GM23338 (cell line): Measurements from ENCODE around the gene MEOX1. TPM values are rescaled to one million over a fixed set of nuclear protein-coding genes. Genes with fewer than 3 reads are reported as not detected.

Experiments
- ATAC-seq: fragments of 200-7000 bp; cut with Tn5 transposase; 3 replicates; pipeline ENCODE4 v1.9.1; 2020
- DNase-seq: peaks from one replicate; pipeline ENCODE4 v3.0.0-alpha.2; 2015; ENCODE audit warnings: low spot score
- H2AFZ ChIP-seq: fragments of 200-600 bp; sonication (generic); 2 replicates; pipeline ENCODE4 v1.8.0; 2016; ENCODE audit warnings: antibody characterized with exemption, mild to moderate bottlenecking, moderate library complexity
- H3F3A ChIP-seq: fragments of 200-600 bp; sonication (generic); replicated peaks from 2 replicates; pipeline ENCODE4 v1.8.0; 2017; ENCODE audit warnings: antibody characterized with exemption, mixed run types, low read depth
- H3K27ac ChIP-seq: fragments of 200-600 bp; sonication (generic); 2 replicates; pipeline ENCODE4 v1.6.1; 2016; ENCODE audit warnings: low read depth
- H3K27me3 ChIP-seq: fragments of 200-600 bp; sonication (generic); 2 replicates; pipeline ENCODE4 v1.8.0; 2016; ENCODE audit warnings: mild to moderate bottlenecking, mixed run types, moderate library complexity; ENCODE audit not compliant: insufficient read depth
- H3K36me3 ChIP-seq: fragments of 200-600 bp; sonication (generic); 2 replicates; pipeline ENCODE4 v1.8.0; 2016; ENCODE audit warnings: mild to moderate bottlenecking; ENCODE audit not compliant: insufficient read depth
- H3K4me1 ChIP-seq: fragments of 200-600 bp; sonication (generic); 2 replicates; pipeline ENCODE4 v1.8.0; 2016; ENCODE audit warnings: mild to moderate bottlenecking, moderate library complexity; ENCODE audit not compliant: insufficient read depth
- H3K4me2 ChIP-seq: fragments of 200-600 bp; sonication (generic); 2 replicates; pipeline ENCODE4 v1.7.1; 2017; ENCODE audit warnings: mixed run types
- H3K4me3 ChIP-seq: fragments of 200-600 bp; sonication (generic); 2 replicates; pipeline ENCODE4 v1.6.1; 2016; ENCODE audit warnings: mixed run types
- H3K79me2 ChIP-seq: fragments of 200-600 bp; sonication (generic); replicated peaks from 2 replicates; pipeline ENCODE4 v1.8.0; 2017; ENCODE audit warnings: mild to moderate bottlenecking; ENCODE audit not compliant: insufficient read depth
- H3K9me2 ChIP-seq: fragments of 200-600 bp; sonication (generic); 2 replicates; pipeline ENCODE4 v1.8.0; 2017; ENCODE audit not compliant: insufficient read depth
- H4K20me1 ChIP-seq: fragments of 200-600 bp; sonication (generic); replicated peaks from 2 replicates; pipeline ENCODE4 v1.8.0; 2017; ENCODE audit warnings: mild to moderate bottlenecking; ENCODE audit not compliant: insufficient read depth
- H3K27ac Mint-ChIP-seq: 2 replicates; pipeline ENCODE4 v1.8.0; 2020; ENCODE audit warnings: inconsistent platforms, mild to moderate bottlenecking, moderate library complexity, mixed read lengths
- H3K27me3 Mint-ChIP-seq: 3 replicates; pipeline ENCODE4 v1.8.0; 2022; ENCODE audit warnings: low read depth, mild to moderate bottlenecking, moderate library complexity, mixed read lengths, inconsistent platforms; ENCODE audit not compliant: insufficient read depth, poor library complexity
- H3K36me3 Mint-ChIP-seq: 3 replicates; pipeline ENCODE4 v1.8.0; 2021; ENCODE audit warnings: low read depth, mild to moderate bottlenecking, inconsistent platforms, moderate library complexity, mixed read lengths
- H3K4me1 Mint-ChIP-seq: 3 replicates; pipeline ENCODE4 v1.8.0; 2020; ENCODE audit warnings: mild to moderate bottlenecking, inconsistent platforms, mixed read lengths
- H3K4me3 Mint-ChIP-seq: 3 replicates; pipeline ENCODE4 v1.8.0; 2021; ENCODE audit warnings: moderate library complexity, mild to moderate bottlenecking, inconsistent platforms, mixed read lengths
- H3K9me3 Mint-ChIP-seq: 3 replicates; pipeline ENCODE4 v1.8.0; 2020; ENCODE audit warnings: moderate library complexity, mild to moderate bottlenecking, inconsistent platforms, mixed read lengths
- CTCF ChIP-seq, 2 experiments: fragments of 200-600 bp in 1 of 2; sonication (generic) in 1 of 2; conservative IDR thresholded peaks; 2 replicates each; pipeline versions ENCODE4 v1.5.1 to v1.6.1; 2016 to 2017; ENCODE audit warnings: antibody characterized with exemption in 2 of 2, low read depth in 2 of 2, mild to moderate bottlenecking in 2 of 2, moderate library complexity in 1 of 2
- ETS1 ChIP-seq: IDR thresholded peaks from 2 replicates; pipeline ENCODE4 v1.6.1; 2016; ENCODE audit warnings: antibody characterized with exemption
- EZH2 ChIP-seq: fragments of 200-600 bp; sonication (generic); IDR thresholded peaks from one replicate; pipeline ENCODE4 v1.8.0; 2017; ENCODE audit warnings: antibody characterized with exemption, mild to moderate bottlenecking, low read depth; ENCODE audit not compliant: unreplicated experiment
- EZH2phosphoT487 ChIP-seq: fragments of 200-600 bp; sonication (generic); IDR thresholded peaks from one replicate; pipeline ENCODE4 v1.8.1; 2018; ENCODE audit warnings: antibody characterized with exemption; ENCODE audit not compliant: unreplicated experiment
- JUNB ChIP-seq: IDR thresholded peaks from one replicate; pipeline ENCODE4 v1.6.1; 2016; ENCODE audit warnings: antibody characterized with exemption; ENCODE audit not compliant: unreplicated experiment
- NANOG ChIP-seq: IDR thresholded peaks from 2 replicates; pipeline ENCODE4 v1.6.1; 2016; ENCODE audit warnings: antibody characterized with exemption, borderline replicate concordance
- POLR2AphosphoS5 ChIP-seq: IDR thresholded peaks from 2 replicates; pipeline ENCODE4 v1.6.1; 2016; ENCODE audit warnings: antibody characterized with exemption, low read depth
- ZNF114 ChIP-seq: fragments of 250-450 bp; sonication (Bioruptor Pico); IDR thresholded peaks from 2 replicates; pipeline ENCODE4 v1.5.0; 2020; ENCODE audit warnings: mild to moderate bottlenecking, moderate library complexity
- polyA plus RNA-seq: library from polyadenylated mRNA; unstranded; fragments of >200 nt; fragmentation: Nextera tagmentation; extraction: Ambion mirVana; gene quantifications from 2 replicates; pipeline ENCODE4 v1.2.1, GENCODE V29; 2016
- total RNA-seq: library from RNA; depleted of rRNA; stranded (reverse); fragments of >200 nt; shearing (Covaris generic); gene quantifications from 2 replicates; pipeline ENCODE4 v1.2.3, GENCODE V29; 2014
- TF ChIP-seq, protein P1 (sequence below): IDR thresholded peaks from one replicate; pipeline ENCODE4 v1.6.1; 2018; ENCODE audit warnings: antibody characterized with exemption; ENCODE audit not compliant: unreplicated experiment

The MEOX1 gene
- total and polyA plus RNA-seq, 2 experiments from 2014 or later: not detected

DNA sequence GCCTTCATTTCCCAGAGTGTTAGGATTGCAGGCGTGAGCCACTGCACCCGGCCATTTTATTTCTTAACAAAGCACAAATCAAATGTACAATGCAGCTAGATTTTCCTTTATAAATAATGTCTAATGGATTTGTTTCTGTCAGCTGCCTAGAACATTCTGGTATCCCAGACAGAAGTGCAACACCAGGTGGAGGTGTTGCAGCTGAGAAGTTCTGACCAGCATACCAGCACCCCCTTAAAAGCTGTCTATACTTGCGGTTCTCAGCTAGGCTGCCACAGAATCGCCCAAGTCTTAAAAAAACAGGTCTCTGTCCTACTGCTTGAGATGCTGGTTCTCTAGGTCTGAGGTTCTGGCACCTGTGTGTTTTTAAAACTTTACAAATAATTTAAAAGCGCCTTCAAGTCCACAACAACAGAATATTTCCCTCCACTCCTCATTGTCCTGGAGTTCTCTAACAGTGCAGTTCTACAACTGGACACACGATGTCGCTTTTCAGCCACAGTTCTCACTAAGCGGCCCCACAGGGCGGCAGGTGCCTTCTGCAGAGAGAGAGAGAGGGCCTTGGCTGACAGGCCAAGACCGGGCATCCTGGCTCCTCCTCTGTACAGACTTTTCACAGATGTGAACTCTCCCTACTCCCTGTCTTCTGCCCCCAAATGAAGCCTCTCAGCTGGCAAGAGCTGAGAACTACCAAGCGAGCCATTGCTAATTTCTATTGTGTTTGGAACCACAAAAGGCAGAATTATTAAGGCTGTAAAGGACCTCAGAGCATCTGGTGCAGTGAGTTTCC, 32.6 kb upstream of the MEOX1 start:
- peaks cover 20% of the 10 kb centered on the region for H3K27me3 Mint-ChIP-seq
- no peaks in the 10 kb centered on the region; the same call in 2 of the 3 replicates for H3K36me3 Mint-ChIP-seq
- TF ChIP-seq ETS1 (no peak), ZNF114 (no peak), CTCF (conservative IDR thresholded peaks at IDR 0.05; ENCODE audit: low read depth in 2 of 2) (peak; percentile 96 to 97), EZH2phosphoT487 (no peak), NANOG (no peak)
- TF ChIP-seq, protein P1, sequence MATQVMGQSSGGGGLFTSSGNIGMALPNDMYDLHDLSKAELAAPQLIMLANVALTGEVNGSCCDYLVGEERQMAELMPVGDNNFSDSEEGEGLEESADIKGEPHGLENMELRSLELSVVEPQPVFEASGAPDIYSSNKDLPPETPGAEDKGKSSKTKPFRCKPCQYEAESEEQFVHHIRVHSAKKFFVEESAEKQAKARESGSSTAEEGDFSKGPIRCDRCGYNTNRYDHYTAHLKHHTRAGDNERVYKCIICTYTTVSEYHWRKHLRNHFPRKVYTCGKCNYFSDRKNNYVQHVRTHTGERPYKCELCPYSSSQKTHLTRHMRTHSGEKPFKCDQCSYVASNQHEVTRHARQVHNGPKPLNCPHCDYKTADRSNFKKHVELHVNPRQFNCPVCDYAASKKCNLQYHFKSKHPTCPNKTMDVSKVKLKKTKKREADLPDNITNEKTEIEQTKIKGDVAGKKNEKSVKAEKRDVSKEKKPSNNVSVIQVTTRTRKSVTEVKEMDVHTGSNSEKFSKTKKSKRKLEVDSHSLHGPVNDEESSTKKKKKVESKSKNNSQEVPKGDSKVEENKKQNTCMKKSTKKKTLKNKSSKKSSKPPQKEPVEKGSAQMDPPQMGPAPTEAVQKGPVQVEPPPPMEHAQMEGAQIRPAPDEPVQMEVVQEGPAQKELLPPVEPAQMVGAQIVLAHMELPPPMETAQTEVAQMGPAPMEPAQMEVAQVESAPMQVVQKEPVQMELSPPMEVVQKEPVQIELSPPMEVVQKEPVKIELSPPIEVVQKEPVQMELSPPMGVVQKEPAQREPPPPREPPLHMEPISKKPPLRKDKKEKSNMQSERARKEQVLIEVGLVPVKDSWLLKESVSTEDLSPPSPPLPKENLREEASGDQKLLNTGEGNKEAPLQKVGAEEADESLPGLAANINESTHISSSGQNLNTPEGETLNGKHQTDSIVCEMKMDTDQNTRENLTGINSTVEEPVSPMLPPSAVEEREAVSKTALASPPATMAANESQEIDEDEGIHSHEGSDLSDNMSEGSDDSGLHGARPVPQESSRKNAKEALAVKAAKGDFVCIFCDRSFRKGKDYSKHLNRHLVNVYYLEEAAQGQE: no peak
- peak overlapping the region; percentile 43 for H3K4me3 Mint-ChIP-seq
- H3K27ac Mint-ChIP-seq: peak overlapping the region; percentile 80
- no peaks in the 10 kb centered on the region for H3K27me3 ChIP-seq
- no peaks in the 10 kb centered on the region for H3K9me2 ChIP-seq
- ATAC-seq: peak; percentile 95
- peak overlapping the region; percentile 12 for H2AFZ ChIP-seq
- no peak overlapping the region for H3K4me3 ChIP-seq
- no peaks in the 10 kb centered on the region; the same call in 2 of the 3 replicates for H3K9me3 Mint-ChIP-seq
- peaks cover 23% of the 10 kb centered on the region for H3K4me1 Mint-ChIP-seq
- H3F3A ChIP-seq: no peaks in the 10 kb centered on the region
- no peaks in the 10 kb centered on the region for H3K36me3 ChIP-seq
- H4K20me1 ChIP-seq: no peaks in the 10 kb centered on the region
- no peaks in the 10 kb centered on the region for H3K79me2 ChIP-seq
- H3K4me2 ChIP-seq: peak overlapping the region; percentile 21; the same call in 1 of the 2 replicates
- H3K4me1 ChIP-seq: 0 out of 2 replicates have a peak, but pooled peaks cover 7% of the 10 kb centered on the region
- H3K27ac ChIP-seq: no peak overlapping the region
- DNase-seq: peak; percentile 92

DNA sequence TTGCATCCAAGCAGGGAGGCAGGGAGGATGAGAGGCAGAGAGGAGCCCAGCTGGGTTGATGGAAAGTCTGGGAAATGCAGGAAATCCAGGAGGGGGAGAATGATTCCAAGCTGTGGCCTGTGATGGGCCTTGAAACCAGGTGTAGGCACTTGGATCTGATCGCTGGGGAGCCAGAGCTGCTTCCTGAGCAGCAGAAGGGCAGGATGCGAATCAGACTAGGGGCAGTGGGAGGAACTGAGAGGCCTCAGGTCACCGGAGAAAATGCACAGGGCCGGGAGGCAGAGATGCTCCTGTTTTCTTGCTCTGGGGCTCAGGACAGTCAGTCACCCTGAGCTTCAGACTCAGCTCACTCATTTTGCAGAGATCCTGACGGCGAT, 29.6 kb upstream of the MEOX1 start:
- H3K27ac Mint-ChIP-seq: no peak overlapping the region
- H3K4me3 ChIP-seq: no peak overlapping the region
- no peak overlapping the region for H3K27ac ChIP-seq
- H3K4me1 ChIP-seq: 0 out of 2 replicates have a peak, but pooled peaks cover 5% of the 10 kb centered on the region
- no peaks in the 10 kb centered on the region; the same call in 2 of the 3 replicates for H3K9me3 Mint-ChIP-seq
- no peaks in the 10 kb centered on the region for H3K79me2 ChIP-seq
- no peak for ATAC-seq
- no peaks in the 10 kb centered on the region for H3K27me3 ChIP-seq
- H3K36me3 ChIP-seq: no peaks in the 10 kb centered on the region
- no peak for DNase-seq
- H3K4me1 Mint-ChIP-seq: peaks cover 18% of the 10 kb centered on the region
- no peaks in the 10 kb centered on the region for H3K36me3 Mint-ChIP-seq
- H3K9me2 ChIP-seq: no peaks in the 10 kb centered on the region
- H3K4me3 Mint-ChIP-seq: no peak overlapping the region
- no peak overlapping the region for H2AFZ ChIP-seq
- no peaks in the 10 kb centered on the region for H3F3A ChIP-seq
- H3K27me3 Mint-ChIP-seq: peaks cover 13% of the 10 kb centered on the region
- H4K20me1 ChIP-seq: no peaks in the 10 kb centered on the region
- no peak overlapping the region for H3K4me2 ChIP-seq
- TF ChIP-seq ETS1 (no peak), EZH2 (no peak), JUNB (no peak), POLR2AphosphoS5 (no peak)
- TF ChIP-seq, protein P1: no peak
